HepG2 (cell line): Measurements from ENCODE around the gene KAZALD1. TPM values are rescaled to one million over a fixed set of nuclear protein-coding genes. Genes with fewer than 3 reads are reported as not detected.

Source experiments
- CC2D1A ChIP-seq: sonication (generic); formaldehyde crosslinking; IDR thresholded peaks from 2 replicates; pipeline ENCODE4 v1.8.1; 2023; ENCODE audit warnings: mild to moderate bottlenecking, missing genetic modification reagents
- HDAC1 ChIP-seq: sonication (generic); formaldehyde crosslinking; IDR thresholded peaks from 2 replicates; pipeline ENCODE4 v1.5.1; 2020; ENCODE audit warnings: mild to moderate bottlenecking, missing genetic modification reagents
- LCORL ChIP-seq, 2 experiments: fragments of 450-650 bp in 1 of 2; sonication (generic) in 1 of 2; formaldehyde crosslinking in 1 of 2; IDR thresholded peaks; 2 replicates each; pipeline versions ENCODE4 v1.5.0 to v1.6.1; 2017 to 2020; ENCODE audit warnings: antibody characterized with exemption in 1 of 2, missing genetic modification reagents in 1 of 2
- NFYC ChIP-seq: IDR thresholded peaks from 2 replicates; pipeline ENCODE4 v1.6.1; 2016; ENCODE audit warnings: missing genetic modification reagents, missing compliant biosample characterization
- NR2F2 ChIP-seq: IDR thresholded peaks from 2 replicates; pipeline ENCODE4 v1.6.1; 2012; ENCODE audit warnings: low read depth, inconsistent platforms, borderline replicate concordance
- PPARG ChIP-seq: conservative IDR thresholded peaks from 2 replicates; pipeline ENCODE4 v1.6.1; 2016; ENCODE audit warnings: missing biosample characterization, missing genetic modification reagents
- ZFX ChIP-seq: sonication (generic); formaldehyde crosslinking; IDR thresholded peaks from 2 replicates; pipeline ENCODE4 v1.4.0; 2020; ENCODE audit warnings: mild to moderate bottlenecking, low read depth, missing genetic modification reagents, moderate library complexity
- ZNF17 ChIP-seq: sonication (generic); formaldehyde crosslinking; IDR thresholded peaks from 2 replicates; pipeline ENCODE4 v1.5.0; 2020; ENCODE audit warnings: mild to moderate bottlenecking, missing genetic modification reagents
- ZNF335 ChIP-seq: sonication (generic); formaldehyde crosslinking; IDR thresholded peaks from 2 replicates; pipeline ENCODE4 v1.4.0; 2020; ENCODE audit warnings: missing genetic modification reagents
- ZNF607 ChIP-seq: sonication (generic); formaldehyde crosslinking; IDR thresholded peaks from 2 replicates; pipeline ENCODE4 v1.5.1; 2020; ENCODE audit warnings: missing genetic modification reagents, mild to moderate bottlenecking, borderline replicate concordance
- polyA plus RNA-seq, 8 experiments: library from polyadenylated mRNA; depleted of rRNA in 3 of 8; stranded (reverse) in 7 of 8; unstranded in 1 of 8; fragments of >200 nt; fragmentation: Illumina TruSeq in 4 of 8; extraction: Trizol in 4 of 8; gene quantifications; 2 replicates each; pipeline versions ENCODE4 v1.2.1 to v1.2.3, GENCODE V29; 2011 to 2016; ENCODE audit warnings: low read depth in 4 of 8, missing spikeins in 1 of 8, mixed read lengths in 1 of 8; ENCODE audit not compliant: insufficient read depth in 1 of 8
- total RNA-seq, 5 experiments: library from RNA; depleted of rRNA; stranded (reverse); fragments of >200 nt; fragmentation: Illumina TruSeq; extraction: Trizol; gene quantifications; 2 replicates each; pipeline ENCODE4 v1.2.3, GENCODE V29; 2016; ENCODE audit warnings: low read depth in 1 of 5
- TF ChIP-seq, protein P1 (sequence below): sonication (generic); formaldehyde crosslinking; IDR thresholded peaks from 2 replicates; pipeline ENCODE4 v1.5.0; 2020; ENCODE audit warnings: missing genetic modification reagents
- TF ChIP-seq, protein P2 (sequence below): sonication (generic); formaldehyde crosslinking; IDR thresholded peaks from 2 replicates; pipeline ENCODE4 v1.4.0; 2020; ENCODE audit warnings: missing genetic modification reagents, borderline replicate concordance
- TF ChIP-seq, protein P3 (sequence below): sonication (generic); formaldehyde crosslinking; IDR thresholded peaks from 2 replicates; pipeline ENCODE4 v1.5.0; 2020; ENCODE audit warnings: missing genetic modification reagents
- TF ChIP-seq, protein P4 (sequence below): fragments of 450-650 bp; IDR thresholded peaks from 2 replicates; pipeline ENCODE4 v1.6.1; 2016
- TF ChIP-seq, protein P5 (sequence below): sonication (generic); formaldehyde crosslinking; IDR thresholded peaks from 2 replicates; pipeline ENCODE4 v1.8.0; 2022; ENCODE audit warnings: mild to moderate bottlenecking, missing genetic modification reagents, moderate library complexity
- TF ChIP-seq, protein P6 (sequence below), 2 experiments: sonication (generic) in 1 of 2; formaldehyde crosslinking in 1 of 2; IDR thresholded peaks; 2 replicates each; pipeline versions ENCODE4 v1.4.0 to v1.6.1; 2018 to 2020; ENCODE audit warnings: missing genetic modification reagents in 2 of 2, borderline replicate concordance in 1 of 2, low read depth in 1 of 2, mild to moderate bottlenecking in 1 of 2, missing biosample characterization in 1 of 2

KAZALD1 gene
- total and polyA plus RNA-seq, 2 of the 13 experiments (the other 11 are each of a cell fraction or from before 2014, with no cell fraction given) = 16.7 to 27.7 TPM

DNA sequence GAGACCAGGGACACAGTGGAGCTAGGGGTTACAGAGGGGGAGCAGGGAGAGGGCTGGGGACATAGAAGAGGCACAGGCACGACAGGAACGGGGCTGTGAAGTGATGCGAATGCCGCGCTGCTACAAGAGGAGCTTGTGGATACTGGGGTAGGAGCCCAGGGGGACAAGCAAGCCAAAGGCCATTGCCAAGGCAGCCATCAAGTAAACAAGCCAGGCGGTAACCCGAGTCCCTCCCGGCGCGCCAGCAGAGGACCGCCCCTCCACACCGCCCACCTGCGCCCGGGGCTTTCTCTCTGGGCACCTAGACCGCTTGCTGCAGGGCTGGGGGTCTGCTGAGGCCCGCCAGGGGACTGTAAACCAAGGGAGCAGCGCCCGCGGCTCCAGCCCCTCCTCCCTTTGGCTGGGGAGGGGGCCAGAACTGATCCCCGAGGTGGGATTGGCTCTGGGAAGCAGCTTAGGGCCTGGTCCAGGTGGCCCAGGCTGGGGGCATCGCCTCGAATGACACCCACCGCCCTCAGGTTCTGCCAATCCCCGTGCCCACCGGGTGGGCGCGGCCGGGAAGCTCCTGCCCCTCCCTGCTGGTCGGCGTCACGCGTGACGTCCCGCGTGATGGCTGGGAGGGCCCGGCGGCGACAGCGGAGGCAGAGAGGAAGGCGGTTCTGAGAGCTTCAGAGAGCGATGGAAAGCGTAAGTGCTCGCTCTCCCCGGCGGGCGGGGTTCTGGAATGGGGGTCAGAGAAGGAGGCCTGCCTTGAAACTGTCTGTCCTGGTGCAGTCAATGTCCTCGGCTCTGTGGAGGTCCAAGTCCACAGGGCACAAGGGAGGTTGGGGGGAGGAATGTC lies 29.8 kb upstream of the KAZALD1 start (continued):
- TF ChIP-seq, protein P1, sequence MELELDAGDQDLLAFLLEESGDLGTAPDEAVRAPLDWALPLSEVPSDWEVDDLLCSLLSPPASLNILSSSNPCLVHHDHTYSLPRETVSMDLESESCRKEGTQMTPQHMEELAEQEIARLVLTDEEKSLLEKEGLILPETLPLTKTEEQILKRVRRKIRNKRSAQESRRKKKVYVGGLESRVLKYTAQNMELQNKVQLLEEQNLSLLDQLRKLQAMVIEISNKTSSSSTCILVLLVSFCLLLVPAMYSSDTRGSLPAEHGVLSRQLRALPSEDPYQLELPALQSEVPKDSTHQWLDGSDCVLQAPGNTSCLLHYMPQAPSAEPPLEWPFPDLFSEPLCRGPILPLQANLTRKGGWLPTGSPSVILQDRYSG (CRISPR knock-in tag) = 0 out of 2 replicates have a peak, but pooled peaks have one; percentile 36
- TF ChIP-seq ZNF17 = no peak
- TF ChIP-seq, protein P2, sequence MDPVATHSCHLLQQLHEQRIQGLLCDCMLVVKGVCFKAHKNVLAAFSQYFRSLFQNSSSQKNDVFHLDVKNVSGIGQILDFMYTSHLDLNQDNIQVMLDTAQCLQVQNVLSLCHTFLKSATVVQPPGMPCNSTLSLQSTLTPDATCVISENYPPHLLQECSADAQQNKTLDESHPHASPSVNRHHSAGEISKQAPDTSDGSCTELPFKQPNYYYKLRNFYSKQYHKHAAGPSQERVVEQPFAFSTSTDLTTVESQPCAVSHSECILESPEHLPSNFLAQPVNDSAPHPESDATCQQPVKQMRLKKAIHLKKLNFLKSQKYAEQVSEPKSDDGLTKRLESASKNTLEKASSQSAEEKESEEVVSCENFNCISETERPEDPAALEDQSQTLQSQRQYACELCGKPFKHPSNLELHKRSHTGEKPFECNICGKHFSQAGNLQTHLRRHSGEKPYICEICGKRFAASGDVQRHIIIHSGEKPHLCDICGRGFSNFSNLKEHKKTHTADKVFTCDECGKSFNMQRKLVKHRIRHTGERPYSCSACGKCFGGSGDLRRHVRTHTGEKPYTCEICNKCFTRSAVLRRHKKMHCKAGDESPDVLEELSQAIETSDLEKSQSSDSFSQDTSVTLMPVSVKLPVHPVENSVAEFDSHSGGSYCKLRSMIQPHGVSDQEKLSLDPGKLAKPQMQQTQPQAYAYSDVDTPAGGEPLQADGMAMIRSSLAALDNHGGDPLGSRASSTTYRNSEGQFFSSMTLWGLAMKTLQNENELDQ (CRISPR knock-in tag) = no peak
- TF ChIP-seq, protein P3, sequence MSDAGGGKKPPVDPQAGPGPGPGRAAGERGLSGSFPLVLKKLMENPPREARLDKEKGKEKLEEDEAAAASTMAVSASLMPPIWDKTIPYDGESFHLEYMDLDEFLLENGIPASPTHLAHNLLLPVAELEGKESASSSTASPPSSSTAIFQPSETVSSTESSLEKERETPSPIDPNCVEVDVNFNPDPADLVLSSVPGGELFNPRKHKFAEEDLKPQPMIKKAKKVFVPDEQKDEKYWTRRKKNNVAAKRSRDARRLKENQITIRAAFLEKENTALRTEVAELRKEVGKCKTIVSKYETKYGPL (CRISPR knock-in tag) = no peak
- no peak for TF ChIP-seq NFYC
- TF ChIP-seq, protein P4, sequence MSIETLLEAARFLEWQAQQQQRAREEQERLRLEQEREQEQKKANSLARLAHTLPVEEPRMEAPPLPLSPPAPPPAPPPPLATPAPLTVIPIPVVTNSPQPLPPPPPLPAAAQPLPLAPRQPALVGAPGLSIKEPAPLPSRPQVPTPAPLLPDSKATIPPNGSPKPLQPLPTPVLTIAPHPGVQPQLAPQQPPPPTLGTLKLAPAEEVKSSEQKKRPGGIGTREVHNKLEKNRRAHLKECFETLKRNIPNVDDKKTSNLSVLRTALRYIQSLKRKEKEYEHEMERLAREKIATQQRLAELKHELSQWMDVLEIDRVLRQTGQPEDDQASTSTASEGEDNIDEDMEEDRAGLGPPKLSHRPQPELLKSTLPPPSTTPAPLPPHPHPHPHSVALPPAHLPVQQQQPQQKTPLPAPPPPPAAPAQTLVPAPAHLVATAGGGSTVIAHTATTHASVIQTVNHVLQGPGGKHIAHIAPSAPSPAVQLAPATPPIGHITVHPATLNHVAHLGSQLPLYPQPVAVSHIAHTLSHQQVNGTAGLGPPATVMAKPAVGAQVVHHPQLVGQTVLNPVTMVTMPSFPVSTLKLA = no peak
- no peak for TF ChIP-seq LCORL (IDR thresholded peaks at IDR 0.05)
- no peak; the same call in 1 of the 2 replicates for TF ChIP-seq LCORL (CRISPR knock-in tag; IDR thresholded peaks at IDR 0.05)
- TF ChIP-seq NR2F2 = 0 out of 2 replicates have a peak, but pooled peaks have one; percentile 5
- TF ChIP-seq ZFX (CRISPR knock-in tag) = no peak
- TF ChIP-seq, protein P5, sequence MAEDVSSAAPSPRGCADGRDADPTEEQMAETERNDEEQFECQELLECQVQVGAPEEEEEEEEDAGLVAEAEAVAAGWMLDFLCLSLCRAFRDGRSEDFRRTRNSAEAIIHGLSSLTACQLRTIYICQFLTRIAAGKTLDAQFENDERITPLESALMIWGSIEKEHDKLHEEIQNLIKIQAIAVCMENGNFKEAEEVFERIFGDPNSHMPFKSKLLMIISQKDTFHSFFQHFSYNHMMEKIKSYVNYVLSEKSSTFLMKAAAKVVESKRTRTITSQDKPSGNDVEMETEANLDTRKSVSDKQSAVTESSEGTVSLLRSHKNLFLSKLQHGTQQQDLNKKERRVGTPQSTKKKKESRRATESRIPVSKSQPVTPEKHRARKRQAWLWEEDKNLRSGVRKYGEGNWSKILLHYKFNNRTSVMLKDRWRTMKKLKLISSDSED = no peak
- no peak for TF ChIP-seq ZNF335 (CRISPR knock-in tag)
- no peak for TF ChIP-seq CC2D1A (CRISPR knock-in tag)
- 0 out of 2 replicates have a peak, but pooled peaks have one; percentile 28 for TF ChIP-seq ZNF607 (CRISPR knock-in tag)
- TF ChIP-seq PPARG (CRISPR knock-in tag) = peak; percentile 69
- peak; percentile 44 for TF ChIP-seq HDAC1 (CRISPR knock-in tag)
- TF ChIP-seq, protein P6, sequence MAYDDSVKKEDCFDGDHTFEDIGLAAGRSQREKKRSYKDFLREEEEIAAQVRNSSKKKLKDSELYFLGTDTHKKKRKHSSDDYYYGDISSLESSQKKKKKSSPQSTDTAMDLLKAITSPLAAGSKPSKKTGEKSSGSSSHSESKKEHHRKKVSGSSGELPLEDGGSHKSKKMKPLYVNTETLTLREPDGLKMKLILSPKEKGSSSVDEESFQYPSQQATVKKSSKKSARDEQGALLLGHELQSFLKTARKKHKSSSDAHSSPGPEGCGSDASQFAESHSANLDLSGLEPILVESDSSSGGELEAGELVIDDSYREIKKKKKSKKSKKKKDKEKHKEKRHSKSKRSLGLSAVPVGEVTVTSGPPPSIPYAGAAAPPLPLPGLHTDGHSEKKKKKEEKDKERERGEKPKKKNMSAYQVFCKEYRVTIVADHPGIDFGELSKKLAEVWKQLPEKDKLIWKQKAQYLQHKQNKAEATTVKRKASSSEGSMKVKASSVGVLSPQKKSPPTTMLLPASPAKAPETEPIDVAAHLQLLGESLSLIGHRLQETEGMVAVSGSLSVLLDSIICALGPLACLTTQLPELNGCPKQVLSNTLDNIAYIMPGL (CRISPR knock-in tag; IDR thresholded peaks at IDR 0.05; ENCODE audit: borderline replicate concordance in 1 of 2, low read depth in 1 of 2) = peak in 1 of 2 experiments; percentile 2; a peak in 1 of 4 replicates
